NCI-H2029 (cell line): ENCODE results near the gene RPH3AL.
"Not testable (repeated sequence)": the region's sequence is repeated elsewhere in the genome, so short reads cannot be mapped to it uniquely, and the experiment has no call there.

Source experiments
- DNase-seq: peaks from one replicate; lab custom pipeline; 2025; lab: John Stamatoyannopoulos, UW

The RPH3AL gene

GRCh38 chr17:226108-227077 is 126.2 kb downstream of the RPH3AL start:
- no peak for DNase-seq

DNA sequence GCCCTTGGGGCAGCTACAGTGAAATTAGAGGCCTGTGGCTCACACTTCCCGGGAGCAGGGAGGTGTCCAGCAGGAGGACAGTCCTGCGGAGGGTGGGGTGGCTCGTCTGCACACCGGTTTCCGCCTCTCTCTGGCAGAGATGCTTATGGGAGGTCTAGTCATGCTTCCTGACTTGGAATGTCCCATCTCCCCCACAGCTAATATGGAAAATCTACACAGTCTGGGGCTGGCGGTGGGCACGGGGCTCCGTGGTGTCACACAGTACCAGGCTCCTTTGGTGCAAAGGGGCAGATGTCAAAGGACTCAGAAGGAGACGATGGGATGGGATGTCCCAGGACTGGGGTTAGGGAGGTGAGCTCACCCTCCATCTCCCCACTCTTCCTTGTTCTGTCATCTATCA is 127.1 kb downstream of the RPH3AL start:
- no peak for DNase-seq

DNA sequence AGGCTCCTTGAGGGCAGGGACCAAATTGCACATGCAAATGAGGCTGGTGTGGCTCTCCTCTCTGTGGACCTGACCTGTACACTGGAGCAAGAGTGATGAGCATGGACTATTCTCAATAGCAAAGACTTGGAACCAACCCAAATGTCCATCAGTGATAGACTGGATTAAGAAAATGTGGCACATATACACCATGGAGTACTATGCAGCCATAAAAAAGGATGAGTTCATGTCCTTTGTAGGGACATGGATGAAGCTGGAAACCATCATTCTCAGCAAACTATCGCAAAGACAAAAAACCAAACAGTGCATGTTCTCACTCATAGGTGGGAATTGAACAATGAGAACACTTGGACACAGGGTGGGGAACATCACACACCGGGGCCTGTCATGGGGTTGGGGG is 128.0 kb downstream of the RPH3AL start:
- not testable (repeated sequence) for DNase-seq

- DNase-seq, result no peak
Observed at GRCh38 chr17:223723-224471, 128.7 kb downstream of the RPH3AL start.

DNA sequence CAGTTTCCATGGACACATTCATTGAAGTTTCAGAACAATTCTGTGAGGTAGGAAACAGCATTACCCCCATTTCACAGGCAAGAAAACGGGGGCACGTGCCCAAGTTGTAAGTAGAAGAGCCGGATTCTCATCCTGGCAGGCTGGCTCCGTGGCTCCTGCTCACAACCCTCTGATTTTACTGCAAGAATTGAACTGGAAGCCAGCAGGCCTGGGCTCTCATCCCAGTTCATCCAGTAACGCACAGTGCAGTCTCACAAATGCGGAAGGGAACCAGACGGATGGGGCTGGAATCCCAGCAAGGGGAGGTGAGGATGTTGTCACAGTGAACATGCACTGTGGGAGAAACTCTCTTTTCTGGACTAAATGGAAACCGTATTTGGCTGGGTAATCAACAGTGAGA is 130.4 kb downstream of the RPH3AL start:
- DNase-seq, result no peak

DNA sequence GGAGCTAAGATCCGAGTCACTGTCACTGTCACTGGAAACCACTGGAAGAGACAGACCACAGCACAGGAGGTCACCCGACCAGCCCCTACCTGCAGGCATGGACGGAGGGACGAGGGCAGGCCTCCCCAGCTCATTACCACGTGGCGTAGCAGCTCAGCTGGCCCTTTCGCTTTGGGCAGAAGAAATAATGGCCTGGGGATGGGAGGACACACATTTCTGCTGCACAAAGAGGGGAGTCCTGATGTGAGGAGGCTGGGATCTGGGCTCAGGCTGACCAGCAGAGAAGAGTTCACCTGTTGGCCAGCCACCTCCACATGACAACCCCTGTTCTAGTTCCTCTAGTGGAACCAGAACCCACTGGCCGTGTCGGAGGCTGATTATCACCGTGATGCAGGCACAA is 132.9 kb downstream of the RPH3AL start:
- DNase-seq, result no peak

DNA sequence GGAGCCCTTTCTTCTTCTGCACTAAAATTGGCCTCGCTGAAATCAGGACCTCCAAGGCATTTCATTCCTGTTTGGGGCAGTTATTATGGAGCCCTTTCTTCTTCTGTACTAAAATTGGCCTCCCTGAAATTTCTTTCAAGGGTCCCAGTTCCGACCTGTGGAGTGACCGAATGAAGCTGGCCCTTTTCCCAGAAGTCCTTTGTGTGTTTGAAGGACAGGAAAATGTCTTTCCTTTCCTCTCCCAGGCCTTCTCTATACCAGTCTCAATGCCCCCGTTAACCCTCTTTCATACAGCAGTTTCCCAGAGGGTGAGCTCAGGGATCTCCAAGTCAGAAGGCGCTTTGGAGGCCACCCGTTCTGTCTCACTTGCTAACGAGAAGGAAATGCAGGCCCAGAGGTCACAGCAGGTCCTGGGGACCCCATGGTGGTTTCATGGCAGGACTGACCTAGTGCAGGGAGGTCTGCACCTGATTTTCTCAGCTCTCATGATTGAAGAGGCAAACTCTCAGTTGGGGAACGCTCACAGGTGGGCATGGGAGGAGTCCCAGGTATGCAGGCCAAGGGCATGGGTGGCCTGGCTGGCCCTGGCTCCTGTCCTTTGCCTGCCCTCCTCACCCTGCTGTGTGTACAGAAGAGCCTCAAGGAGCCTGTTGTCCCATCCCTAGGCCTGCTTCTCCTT is 134.0 kb downstream of the RPH3AL start:
- no peak for DNase-seq

DNA sequence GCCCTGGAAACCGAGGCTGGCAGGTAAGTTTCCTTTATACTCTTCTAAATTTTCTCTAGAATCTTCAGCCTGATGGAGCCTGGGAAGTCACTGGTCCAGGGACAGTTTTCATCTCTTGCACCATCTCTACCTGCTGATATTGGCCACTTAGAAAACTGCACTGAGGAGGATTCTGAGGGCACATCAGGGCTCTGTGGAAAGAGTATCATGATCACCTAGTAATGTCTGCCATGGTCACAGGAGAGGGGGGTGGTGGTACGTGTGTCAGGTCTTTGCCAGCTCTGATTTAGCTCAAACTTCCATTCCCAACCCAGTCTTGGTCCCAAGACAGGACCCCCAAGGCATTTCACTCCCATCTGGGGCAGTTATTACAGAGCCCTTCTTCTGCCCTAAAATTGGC is 136.0 kb downstream of the RPH3AL start:
- DNase-seq, result no peak

- not testable (repeated sequence) for DNase-seq
Observed at GRCh38 chr17:215563-216478, 136.8 kb downstream of the RPH3AL start.

GRCh38 chr17:214881-215331 is 137.7 kb downstream of the RPH3AL start:
- no peak for DNase-seq

DNA sequence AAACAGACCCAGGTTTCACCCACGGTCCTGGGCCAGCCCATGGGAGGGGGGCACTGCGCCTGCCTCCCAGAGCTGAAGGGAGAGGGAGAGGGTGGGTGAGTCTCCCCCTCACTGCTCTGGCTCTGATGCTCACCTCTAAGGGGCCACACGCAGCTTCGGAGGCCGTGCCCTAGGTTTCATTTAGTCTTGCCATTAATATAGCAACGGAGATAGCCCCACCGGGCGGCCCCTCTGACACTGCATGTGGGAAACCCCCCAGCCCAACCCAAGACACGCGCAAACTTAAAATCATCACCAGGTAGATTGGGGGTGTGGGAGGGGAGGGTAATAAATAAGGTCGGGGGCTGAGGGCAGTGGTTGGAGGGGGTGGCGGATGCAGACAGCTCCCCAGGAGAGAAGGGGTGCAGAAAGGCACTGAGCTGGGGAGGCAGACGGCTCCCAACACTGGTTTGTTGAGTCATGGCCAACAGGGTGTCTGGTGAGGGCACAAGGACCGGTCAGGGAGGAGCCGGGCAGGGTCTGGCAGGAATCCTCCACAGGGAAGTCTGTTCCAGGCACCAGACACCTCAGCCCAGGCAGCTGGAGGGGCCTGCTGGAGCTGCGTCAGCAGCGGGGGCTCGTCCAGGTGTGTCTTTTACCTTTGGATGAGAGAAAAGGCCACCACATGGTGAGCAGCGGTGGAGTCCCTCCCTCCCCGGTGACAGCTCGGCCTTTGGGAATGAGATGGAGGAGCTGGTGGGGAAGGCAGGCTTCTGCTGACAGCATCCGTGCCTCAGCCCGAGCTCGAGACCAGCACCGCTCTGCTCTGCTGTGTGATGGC is 139.1 kb downstream of the RPH3AL start:
- no peak for DNase-seq

DNA sequence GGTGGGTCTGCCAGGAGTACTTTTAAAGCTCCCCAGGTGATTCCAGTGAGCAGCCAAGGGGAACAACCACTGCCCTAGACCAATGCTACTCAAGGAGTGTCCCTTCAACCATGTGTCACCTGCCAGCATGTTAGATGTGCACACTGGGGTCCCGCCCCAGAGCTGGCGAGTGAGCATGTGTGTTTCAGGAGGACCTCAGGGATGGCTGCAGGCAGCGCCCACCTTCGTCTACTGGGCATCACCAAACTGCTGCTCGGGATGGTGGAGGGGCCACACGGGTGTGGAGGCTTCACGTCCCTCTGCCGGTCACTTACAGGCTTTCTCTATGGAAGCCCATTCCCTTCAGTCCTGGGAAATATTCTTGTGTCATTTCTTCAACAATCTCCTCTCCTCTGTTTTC is 142.2 kb downstream of the RPH3AL start:
- no peak for DNase-seq

DNA sequence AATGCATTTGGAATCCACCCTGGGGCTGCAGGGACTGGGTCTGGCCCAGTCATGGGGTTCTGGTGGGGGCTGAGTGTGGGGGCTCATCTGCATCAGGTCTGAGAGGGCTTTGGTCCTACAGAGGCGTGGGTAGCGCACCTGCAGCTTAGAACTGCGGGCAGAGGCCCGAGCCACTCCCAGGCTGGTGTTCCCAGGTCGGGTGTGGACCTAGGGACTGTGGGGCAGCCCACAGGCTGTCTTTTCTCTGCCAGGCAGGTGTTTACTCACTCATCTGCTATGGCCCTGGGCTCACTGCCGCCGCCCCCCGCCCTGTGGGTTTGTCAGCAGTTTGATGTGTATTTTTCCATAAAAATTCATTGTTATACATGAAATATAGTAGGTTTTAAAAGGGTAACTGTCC is 144.2 kb downstream of the RPH3AL start:
- DNase-seq, result no peak

DNA sequence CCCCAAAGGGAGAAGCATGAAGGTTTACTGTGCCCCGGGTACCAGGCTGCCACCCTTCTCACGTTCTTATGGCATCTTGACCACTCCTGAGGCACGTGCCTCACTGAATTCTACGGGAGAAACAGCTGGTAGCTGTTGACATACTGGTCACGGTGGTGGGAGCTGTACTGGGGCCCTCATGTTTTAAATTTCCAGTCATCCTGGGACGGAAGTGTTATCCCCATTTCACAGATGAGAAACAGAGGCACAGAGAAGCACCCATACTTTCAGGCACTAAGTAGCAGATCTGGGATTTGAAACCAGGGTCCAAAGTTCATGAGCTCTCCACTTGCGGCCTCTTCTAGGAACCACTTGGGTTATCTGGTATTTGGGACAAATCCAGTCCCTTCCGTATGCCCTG is 144.8 kb downstream of the RPH3AL start:
- DNase-seq, result no peak

- no peak for DNase-seq
Observed at GRCh38 chr17:206941-207560, 145.6 kb downstream of the RPH3AL start.

GRCh38 chr17:206484-206883 is 146.1 kb downstream of the RPH3AL start:
- not testable (repeated sequence) for DNase-seq

DNA sequence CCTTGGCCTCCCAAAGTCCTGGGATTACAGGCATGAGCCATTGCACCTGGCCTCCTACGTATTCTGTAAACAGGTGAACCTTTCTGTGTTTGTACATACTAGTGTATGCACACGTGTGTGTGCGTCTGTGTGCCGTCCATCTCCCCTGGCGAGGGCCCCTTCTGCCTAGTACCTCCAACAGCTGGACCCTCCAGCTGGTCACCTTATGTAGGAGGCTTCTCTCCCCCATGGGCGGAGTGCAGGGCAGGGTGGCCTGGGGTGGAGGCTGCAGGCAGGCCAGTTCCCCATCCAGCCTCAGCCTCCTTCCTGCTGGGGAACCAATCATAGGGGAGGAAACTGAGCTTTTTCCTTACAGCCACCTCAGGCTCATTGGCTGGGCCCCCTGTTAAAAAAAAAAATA is 146.8 kb downstream of the RPH3AL start:
- no peak for DNase-seq

DNA sequence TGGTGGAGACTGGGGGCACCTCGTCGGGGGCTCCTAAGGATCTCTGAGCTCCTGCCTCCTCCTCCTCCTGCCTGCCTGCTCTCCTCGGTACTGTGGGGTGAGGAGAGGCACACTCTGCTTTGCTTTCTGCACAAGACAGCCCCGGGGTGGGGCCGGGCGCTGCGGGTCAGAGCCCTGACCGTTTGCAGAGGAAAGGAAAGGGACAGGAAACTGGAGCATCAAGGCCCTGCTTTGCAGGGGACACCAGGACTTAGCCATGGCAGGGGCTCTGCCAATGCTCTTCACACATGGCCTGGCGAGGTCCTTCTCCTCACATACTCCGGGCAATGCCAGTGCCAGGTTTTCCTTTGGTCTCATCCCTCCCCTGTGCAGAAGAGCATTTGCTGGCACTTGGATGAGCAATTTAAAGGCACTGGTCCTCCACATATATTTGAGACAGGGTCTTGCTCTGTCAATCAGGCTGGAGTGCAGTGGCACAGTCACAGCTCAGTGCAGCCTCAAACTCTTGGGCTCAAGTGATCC is 147.4 kb downstream of the RPH3AL start:
- no peak for DNase-seq

GRCh38 chr17:204427-205147 is 148.0 kb downstream of the RPH3AL start:
- no peak for DNase-seq
